Activated naive CD8-positive, alpha-beta T cell (primary cell): Measurements from ENCODE around the gene SLC4A4.

ENCODE experiments used
- H3K27ac Mint-ChIP-seq: one replicate; pipeline ENCODE4 v1.8.0; 2021; ENCODE audit warnings: mixed read lengths
- H3K27me3 Mint-ChIP-seq: one replicate; pipeline ENCODE4 v1.8.0; 2021; ENCODE audit warnings: mixed read lengths
- H3K36me3 Mint-ChIP-seq: one replicate; pipeline ENCODE4 v1.8.0; 2021; ENCODE audit warnings: mixed read lengths
- H3K4me1 Mint-ChIP-seq: one replicate; pipeline ENCODE4 v1.8.0; 2021; ENCODE audit warnings: low read depth, mixed read lengths
- H3K4me3 Mint-ChIP-seq: one replicate; pipeline ENCODE4 v1.8.0; 2021; ENCODE audit warnings: mild to moderate bottlenecking, mixed read lengths
- H3K9me3 Mint-ChIP-seq: one replicate; pipeline ENCODE4 v1.8.0; 2021; ENCODE audit warnings: low read depth, mixed read lengths

Gene SLC4A4

DNA sequence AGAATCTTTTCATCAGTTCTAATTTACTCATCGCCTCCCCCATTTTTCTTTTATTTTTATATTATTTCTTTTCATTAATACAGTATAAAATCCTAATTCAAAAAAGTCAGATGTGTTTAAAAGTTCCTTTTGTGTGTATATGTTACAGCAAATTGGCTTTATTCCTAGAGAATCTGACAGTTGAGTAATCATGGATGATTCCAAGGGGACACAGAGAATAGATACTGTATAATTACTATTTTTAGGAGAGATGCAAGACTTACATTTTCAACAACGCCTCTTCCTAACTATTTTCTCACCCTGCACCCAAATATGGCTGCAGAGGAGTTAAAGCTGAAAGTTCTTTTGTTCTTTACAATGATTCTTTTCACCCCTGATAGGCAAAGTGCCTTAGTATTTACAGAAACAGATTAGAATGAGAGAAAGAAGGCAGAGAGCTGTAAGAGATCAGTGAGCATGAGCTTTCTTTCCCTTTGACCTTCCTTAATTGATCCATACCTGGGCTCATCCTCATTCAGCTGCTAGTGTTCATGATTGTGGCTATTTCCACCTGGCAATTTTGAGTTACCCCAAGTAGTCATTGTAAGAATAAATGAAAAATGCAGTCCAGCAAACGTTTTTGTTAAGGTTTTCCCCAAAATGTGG is 210.8 kb downstream of the SLC4A4 start:
- H3K4me1 Mint-ChIP-seq = no peaks in the 10 kb centered on the region
- H3K4me3 Mint-ChIP-seq = no peak overlapping the region
- no peaks in the 10 kb centered on the region for H3K36me3 Mint-ChIP-seq
- H3K9me3 Mint-ChIP-seq = no peaks in the 10 kb centered on the region
- H3K27ac Mint-ChIP-seq = no peak overlapping the region
- no peaks in the 10 kb centered on the region for H3K27me3 Mint-ChIP-seq

DNA sequence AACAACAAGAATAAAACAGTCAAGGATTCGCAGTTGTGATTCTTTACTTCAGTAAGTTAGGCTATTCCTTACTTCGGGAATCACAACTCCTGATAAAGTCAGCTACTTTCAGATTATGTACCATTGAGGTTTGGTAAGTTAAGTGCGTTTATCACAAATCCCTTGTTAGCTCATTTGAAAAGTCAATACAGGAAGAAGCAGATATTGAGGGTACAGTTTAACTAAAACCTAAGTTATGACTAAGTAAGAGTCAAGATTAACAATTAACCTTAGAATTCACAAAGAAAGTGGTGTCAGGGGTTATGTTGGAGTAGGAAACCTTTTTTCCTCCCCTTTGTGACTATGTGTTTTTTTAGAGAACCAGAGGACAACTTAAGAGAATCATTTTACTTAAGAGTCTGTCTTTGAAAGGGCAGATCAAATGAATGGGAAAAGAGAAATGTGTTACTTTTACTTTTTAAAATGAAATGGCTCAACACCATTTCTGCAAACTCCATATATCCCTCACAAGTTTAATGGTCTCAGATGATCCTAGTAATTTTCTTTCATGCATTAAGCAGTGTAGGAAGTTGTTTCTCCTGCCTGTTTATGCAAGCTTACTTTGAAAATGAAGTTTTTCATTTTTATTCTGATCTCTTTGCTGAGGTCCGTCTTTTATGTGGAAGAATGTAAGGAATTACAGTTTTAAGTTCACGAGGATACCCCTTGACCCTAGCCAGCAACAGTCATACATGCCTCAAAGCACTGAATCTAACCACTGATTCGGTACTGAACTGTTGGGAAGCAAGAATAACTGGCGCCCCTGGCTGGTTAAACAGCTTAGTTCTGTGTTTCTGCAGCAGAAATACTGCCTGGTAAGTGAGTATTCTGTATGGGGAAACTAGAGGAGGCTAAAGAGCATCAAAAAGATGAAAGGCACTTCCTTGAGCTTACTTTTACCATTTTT is 211.7 kb downstream of the SLC4A4 start:
- no peaks in the 10 kb centered on the region for H3K27me3 Mint-ChIP-seq
- H3K4me3 Mint-ChIP-seq = no peak overlapping the region
- no peaks in the 10 kb centered on the region for H3K36me3 Mint-ChIP-seq
- no peak overlapping the region for H3K27ac Mint-ChIP-seq
- no peaks in the 10 kb centered on the region for H3K9me3 Mint-ChIP-seq
- H3K4me1 Mint-ChIP-seq = no peaks in the 10 kb centered on the region

DNA sequence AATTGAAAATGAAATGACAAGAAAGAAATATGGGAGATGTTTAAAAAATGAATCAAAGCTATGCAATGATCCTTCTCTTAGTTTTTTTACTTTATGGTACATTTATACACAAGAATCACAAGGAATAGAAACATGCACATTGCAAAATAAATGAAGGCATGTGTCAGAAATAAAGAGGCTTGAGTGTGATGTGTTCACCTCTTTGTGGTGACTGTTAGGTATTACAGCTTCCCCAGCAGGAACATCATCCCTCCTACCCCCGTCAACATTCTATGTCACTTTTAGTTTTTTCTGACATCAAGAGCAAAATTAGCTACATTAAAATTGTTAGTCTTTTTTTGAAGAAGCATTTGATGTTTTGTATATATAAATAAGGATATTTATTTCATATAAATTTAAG is 214.8 kb downstream of the SLC4A4 start:
- Mint-ChIP-seq H3K9me3 (no peaks in the 10 kb centered on the region), H3K36me3 (no peaks in the 10 kb centered on the region), H3K27me3 (no peaks in the 10 kb centered on the region), H3K4me1 (no peaks in the 10 kb centered on the region), H3K27ac (no peak overlapping the region), H3K4me3 (no peak overlapping the region)

DNA sequence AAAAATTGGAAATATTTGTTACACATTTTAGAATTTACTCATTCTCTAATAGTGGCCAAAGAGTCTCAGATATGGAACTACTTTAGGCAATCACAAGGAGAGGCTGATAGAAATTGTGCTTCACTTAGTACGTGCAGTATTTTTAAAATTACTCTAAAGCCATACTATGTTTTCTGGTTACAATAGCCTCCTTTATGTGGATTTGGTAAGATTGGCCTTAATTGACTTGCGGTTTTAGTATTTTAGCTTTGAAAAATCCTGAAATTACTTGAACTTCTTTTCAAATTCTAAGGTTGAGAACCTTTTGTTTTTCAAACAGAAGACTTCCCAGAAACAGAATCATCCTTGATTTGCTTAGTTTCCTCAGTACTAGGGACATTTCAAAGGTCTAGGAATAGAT is 215.2 kb downstream of the SLC4A4 start:
- Mint-ChIP-seq H3K4me3 (no peak overlapping the region), H3K36me3 (no peaks in the 10 kb centered on the region), H3K4me1 (no peaks in the 10 kb centered on the region), H3K27ac (no peak overlapping the region), H3K9me3 (no peaks in the 10 kb centered on the region), H3K27me3 (no peaks in the 10 kb centered on the region)

DNA sequence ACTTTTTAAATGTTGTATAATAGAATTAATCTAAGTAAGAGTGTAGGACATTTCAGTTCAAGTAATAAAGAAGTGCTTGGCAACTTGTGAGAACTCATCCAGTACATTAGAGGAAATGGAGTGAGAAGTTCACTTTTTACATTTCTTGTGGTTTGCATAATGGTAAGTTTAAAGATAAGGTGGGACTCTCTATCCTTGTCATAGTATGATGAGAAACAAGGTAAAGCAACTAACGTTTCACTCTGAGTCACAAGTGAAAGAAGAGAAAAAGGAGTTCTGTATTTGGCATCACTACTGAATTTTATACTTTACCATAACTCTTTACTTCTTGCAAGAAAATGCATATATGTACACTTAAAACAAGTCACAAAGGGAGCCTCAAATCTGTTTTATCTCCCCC is 219.4 kb downstream of the SLC4A4 start:
- Mint-ChIP-seq H3K4me1 (no peaks in the 10 kb centered on the region), H3K9me3 (no peaks in the 10 kb centered on the region), H3K27me3 (no peaks in the 10 kb centered on the region), H3K27ac (no peak overlapping the region), H3K36me3 (no peaks in the 10 kb centered on the region), H3K4me3 (no peak overlapping the region)

DNA sequence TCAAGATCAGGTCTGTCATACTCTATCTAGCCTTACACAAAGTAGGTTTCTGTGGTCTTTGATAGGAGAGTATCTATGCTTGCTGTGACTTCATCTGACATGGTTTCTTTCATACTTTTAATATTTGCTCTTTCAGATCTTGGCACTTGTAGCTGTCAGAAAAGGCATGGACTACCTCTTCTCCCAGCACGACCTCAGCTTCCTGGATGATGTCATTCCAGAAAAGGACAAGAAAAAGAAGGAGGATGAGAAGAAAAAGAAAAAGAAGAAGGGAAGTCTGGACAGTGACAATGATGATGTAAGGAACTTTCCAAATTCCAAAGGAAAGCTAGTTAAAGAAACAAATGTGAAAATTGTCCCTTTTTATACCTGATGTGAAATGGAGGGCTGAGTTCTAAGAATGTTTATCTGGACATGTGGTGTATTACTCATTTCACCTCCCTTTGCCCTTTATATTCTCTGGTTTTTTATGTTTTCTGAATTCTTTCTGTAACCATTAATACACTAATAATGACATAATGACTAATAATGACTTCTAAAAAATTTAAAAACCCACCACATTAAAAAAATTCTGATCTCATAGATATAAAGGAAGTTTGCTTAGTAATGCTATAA is 221.2 kb downstream of the SLC4A4 start:
- Mint-ChIP-seq H3K4me3 (no peak overlapping the region), H3K9me3 (no peaks in the 10 kb centered on the region)

DNA sequence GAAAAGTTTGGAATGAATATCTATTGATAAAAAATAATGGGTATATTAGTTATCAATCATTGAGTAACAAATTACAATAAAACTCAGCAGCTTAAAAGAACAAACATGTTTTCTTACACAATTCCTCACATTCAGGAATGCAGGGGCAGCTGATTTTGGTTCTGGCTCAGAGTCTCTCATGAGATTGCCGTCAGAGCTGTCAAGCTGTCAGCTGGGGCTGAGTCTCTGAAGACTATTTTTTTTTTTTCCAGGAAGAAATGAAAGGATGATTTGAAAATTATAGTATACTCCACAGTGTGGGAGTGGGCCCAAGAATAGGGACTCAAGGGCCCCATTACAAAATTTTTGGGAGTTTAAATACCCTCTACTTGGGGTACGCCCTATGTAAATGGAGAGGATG is 226.0 kb downstream of the SLC4A4 start:
- Mint-ChIP-seq H3K4me3 (no peak overlapping the region), H3K4me1 (no peaks in the 10 kb centered on the region), H3K27ac (no peak overlapping the region), H3K27me3 (peaks cover 1% of the 10 kb centered on the region), H3K9me3 (no peaks in the 10 kb centered on the region), H3K36me3 (no peaks in the 10 kb centered on the region)

More for the DNA sequence above, 221.2 kb downstream of the SLC4A4 start:
- Mint-ChIP-seq H3K4me1 (no peaks in the 10 kb centered on the region), H3K27me3 (no peaks in the 10 kb centered on the region), H3K36me3 (no peaks in the 10 kb centered on the region), H3K27ac (no peak overlapping the region)

DNA sequence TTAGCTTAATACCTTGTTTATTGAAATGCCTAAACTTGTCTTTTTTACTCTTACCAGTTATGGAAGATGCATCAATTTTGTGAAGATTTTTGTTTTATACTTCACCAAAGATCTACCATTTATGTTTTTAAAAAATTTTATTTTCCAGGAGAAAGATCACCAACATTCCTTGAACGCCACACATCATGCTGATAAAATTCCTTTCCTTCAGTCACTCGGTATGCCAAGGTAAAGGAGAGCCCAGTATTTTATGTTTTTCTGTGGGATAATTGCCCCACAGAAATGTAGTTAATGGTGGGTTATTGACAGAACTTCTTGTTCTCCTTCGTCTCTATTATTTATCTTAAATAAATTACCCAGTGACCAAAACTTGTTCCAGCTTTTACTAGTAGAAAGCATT is 228.0 kb downstream of the SLC4A4 start:
- Mint-ChIP-seq H3K27ac (no peak overlapping the region), H3K36me3 (no peaks in the 10 kb centered on the region), H3K4me3 (no peak overlapping the region), H3K4me1 (no peaks in the 10 kb centered on the region), H3K27me3 (peaks cover 1% of the 10 kb centered on the region), H3K9me3 (no peaks in the 10 kb centered on the region)

DNA sequence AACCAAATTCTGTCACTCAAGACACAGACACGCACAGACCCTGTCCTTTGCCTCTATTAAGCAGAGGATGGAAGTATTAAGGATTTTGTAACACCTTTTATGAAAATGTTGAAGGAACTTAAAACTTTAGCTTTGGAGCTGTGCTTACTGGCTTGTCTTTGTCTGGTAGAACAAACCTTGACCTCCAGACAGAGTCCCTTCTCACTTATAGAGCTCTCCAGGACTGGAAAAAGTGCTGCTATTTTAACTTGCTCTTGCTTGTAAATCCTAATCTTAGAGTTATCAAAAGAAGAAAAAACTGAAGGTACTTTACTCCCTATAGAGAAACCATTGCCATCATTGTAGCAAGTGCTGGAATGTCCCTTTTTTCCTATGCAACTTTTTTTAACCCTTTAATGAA is 229.3 kb downstream of the SLC4A4 start:
- Mint-ChIP-seq H3K27me3 (peaks cover 1% of the 10 kb centered on the region), H3K9me3 (no peaks in the 10 kb centered on the region), H3K27ac (no peak overlapping the region), H3K36me3 (no peaks in the 10 kb centered on the region), H3K4me3 (no peak overlapping the region), H3K4me1 (no peaks in the 10 kb centered on the region)

DNA sequence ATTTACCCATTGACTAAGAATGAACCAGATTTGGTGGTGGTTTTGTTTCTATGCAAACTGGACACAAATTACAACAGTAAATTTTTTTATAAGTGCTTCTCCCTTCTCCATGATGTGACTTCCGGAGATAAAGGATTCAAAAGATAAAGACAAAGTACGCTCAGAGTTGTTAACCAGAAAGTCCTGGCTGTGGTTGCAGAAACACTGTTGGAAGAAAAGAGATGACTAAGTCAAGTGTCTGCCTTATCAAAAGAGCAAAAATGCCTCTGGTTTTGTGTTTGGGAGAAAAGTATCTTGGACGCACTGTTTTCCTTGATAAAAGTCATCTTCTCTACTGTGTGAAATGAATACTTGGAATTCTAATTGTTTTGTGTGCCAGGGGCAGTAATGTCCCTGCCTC is 231.7 kb downstream of the SLC4A4 start:
- Mint-ChIP-seq H3K4me1 (no peaks in the 10 kb centered on the region), H3K4me3 (no peak overlapping the region), H3K27ac (no peak overlapping the region), H3K36me3 (peaks cover 2% of the 10 kb centered on the region), H3K27me3 (peaks cover 3% of the 10 kb centered on the region), H3K9me3 (no peaks in the 10 kb centered on the region)

DNA sequence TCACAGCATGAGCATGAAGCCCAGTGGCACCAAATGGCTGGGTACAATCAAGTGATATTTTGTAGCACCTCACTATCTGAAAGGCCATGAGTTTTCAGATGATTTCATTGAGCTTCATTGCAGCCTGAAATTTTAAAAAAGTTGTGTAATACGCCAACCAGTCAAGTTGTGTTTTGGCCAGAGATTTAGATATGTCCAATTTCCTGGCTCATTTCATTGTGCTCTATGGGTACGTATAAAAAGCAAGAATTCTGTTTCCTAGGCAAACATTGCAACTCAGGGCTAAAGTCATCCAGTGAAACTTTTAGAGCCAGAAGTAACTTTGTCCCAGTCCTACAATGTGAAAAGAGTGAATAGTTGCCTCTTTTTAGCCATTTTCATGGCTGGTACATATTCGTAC is 232.5 kb downstream of the SLC4A4 start:
- peaks cover 4% of the 10 kb centered on the region for H3K9me3 Mint-ChIP-seq
- H3K27me3 Mint-ChIP-seq = peaks cover 3% of the 10 kb centered on the region
- H3K4me3 Mint-ChIP-seq = no peak overlapping the region
- H3K27ac Mint-ChIP-seq = no peak overlapping the region
- no peaks in the 10 kb centered on the region for H3K4me1 Mint-ChIP-seq
- peaks cover 2% of the 10 kb centered on the region for H3K36me3 Mint-ChIP-seq

DNA sequence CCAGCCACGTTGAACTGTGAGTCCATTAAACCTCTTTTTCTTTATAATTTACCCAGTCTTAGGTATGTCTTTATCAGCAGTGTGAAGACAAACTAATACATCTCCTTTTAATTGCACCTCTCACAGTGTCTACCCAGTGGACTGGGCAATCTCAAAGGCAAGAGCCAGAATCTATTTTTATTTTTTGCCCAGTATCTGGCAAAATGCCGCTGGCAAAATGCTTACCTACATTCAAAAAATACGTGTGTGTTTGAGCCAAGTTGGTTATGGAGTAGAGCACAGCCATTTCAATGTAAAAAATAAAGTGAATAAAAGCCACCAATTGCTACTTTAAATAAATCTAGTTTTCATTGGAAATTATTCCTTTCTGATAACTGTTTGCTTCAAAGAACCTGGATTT is 245.2 kb downstream of the SLC4A4 start:
- Mint-ChIP-seq H3K27me3 (no peaks in the 10 kb centered on the region), H3K27ac (no peak overlapping the region), H3K4me3 (no peak overlapping the region), H3K36me3 (no peaks in the 10 kb centered on the region), H3K4me1 (no peaks in the 10 kb centered on the region), H3K9me3 (peaks cover 12% of the 10 kb centered on the region)

DNA sequence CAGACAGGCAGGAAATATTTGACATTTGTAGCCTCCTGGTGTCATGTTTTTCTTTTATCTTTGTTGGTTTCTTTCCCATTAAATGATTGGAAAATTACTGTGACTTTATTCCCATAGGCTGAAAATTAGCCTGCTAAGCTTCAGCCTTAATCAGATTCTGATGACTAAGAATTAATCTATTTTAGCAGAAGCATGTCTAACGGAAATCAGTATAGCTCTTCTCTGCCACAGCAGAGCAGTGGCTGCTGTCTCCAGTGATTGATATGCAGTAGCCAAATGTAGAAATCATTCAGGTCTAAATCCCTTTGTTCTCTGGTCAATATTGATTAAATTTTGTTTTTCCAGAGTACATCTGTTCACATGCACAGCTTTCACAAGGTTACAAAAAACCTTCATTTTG is 245.8 kb downstream of the SLC4A4 start:
- no peaks in the 10 kb centered on the region for H3K4me1 Mint-ChIP-seq
- no peak overlapping the region for H3K27ac Mint-ChIP-seq
- peaks cover 16% of the 10 kb centered on the region for H3K9me3 Mint-ChIP-seq
- H3K36me3 Mint-ChIP-seq = no peaks in the 10 kb centered on the region
- H3K27me3 Mint-ChIP-seq = no peaks in the 10 kb centered on the region
- no peak overlapping the region for H3K4me3 Mint-ChIP-seq

DNA sequence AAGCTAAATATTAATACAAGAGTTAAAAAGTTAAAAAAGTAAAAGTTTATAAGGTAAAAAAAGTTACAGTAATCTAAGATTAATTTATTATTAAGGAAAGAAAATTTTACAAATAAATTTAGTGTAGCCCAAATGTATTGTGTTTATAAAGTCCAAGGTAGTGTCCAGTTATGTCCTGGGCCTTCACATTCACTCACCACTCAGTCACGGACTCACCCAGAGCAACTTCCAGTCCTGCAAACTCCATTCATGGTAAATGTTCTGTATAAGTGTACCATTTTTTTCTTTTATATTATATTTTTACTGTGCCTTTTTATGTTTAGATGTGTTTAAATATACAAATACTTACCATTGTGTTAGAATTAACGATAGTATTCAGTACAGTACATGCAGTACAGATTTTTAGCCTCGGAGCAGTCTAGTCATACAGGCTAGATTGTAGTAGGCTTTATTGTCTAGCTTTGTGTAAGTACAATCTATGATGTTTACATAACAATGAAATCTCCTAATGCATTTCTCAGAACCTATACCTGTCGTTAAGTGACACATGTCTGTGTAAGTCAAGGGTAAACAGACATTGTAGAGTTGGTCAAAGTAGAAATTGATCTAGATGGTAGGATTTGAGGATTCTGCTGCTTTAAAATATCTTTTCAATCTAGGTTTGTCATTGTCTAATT is 247.4 kb downstream of the SLC4A4 start:
- H3K27me3 Mint-ChIP-seq = peaks cover 2% of the 10 kb centered on the region
- peaks cover 11% of the 10 kb centered on the region for H3K9me3 Mint-ChIP-seq
- H3K36me3 Mint-ChIP-seq = no peaks in the 10 kb centered on the region
- no peak overlapping the region for H3K27ac Mint-ChIP-seq
- no peaks in the 10 kb centered on the region for H3K4me1 Mint-ChIP-seq
- no peak overlapping the region for H3K4me3 Mint-ChIP-seq

DNA sequence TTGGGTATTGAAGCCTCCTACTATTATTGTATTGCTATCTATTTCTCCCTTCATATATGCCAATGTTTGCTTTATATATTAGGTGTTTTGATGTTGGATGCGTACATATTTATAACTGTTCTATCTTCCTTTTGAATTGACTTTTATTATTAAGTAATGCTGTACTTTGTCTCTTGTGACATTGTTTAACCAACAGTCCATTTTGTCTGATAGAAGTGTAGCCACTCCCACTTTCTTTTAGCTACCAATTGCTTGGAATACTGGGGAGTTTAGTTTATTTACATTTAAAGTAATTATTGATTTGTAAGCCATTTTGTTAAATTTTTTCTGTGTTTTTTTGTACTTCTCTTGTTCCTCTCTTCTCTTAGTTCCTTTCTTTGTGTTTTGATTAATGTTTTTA is 249.2 kb downstream of the SLC4A4 start:
- Mint-ChIP-seq H3K4me3 (no peak overlapping the region), H3K27ac (no peak overlapping the region), H3K27me3 (peaks cover 2% of the 10 kb centered on the region), H3K4me1 (no peaks in the 10 kb centered on the region), H3K9me3 (peaks cover 5% of the 10 kb centered on the region), H3K36me3 (no peaks in the 10 kb centered on the region)
